ENCODE data around the gene OXCT2. TPM values are rescaled to one million over a fixed set of nuclear protein-coding genes. Genes with fewer than 3 reads are reported as not detected.

Gene OXCT2
- total and polyA plus RNA-seq, 9 of the 15 experiments (the other 6 are each of a cell fraction or from before 2014, with no cell fraction given) = 0.08 to 0.64 (median 0.22) TPM; not detected in 2

GRCh38 chr1:39753132-39754025 is 17.8 kb downstream of the OXCT2 start:
- BruUV-seq (replicated peaks) = TSS peak; percentile 41
- Histone ChIP-seq H3K9me3 (replicated peaks; ENCODE audit: control insufficient read depth, insufficient read depth, low read depth, low read length) (no peaks in the 10 kb centered on the region), H3K4me3 (no peak overlapping the region), H3K9me1 (ENCODE audit: control insufficient read depth, insufficient read depth, low read length) (no peaks in the 10 kb centered on the region), H3K9ac (ENCODE audit: insufficient read depth in 1 of 2, low read depth in 2 of 2, low read length in 2 of 2) (no peak overlapping the region; a peak in 1 of 4 replicates), H3K36me3 (ENCODE audit: control insufficient read depth, insufficient read depth, low read length) (peaks cover 95% of the 10 kb centered on the region), H3K4me2 (ENCODE audit: insufficient read depth, low read length) (no peak overlapping the region), H3K27ac (ENCODE audit: extremely low read depth, low read depth, low read length) (no peak overlapping the region), H4K20me1 (replicated peaks; ENCODE audit: control insufficient read depth, insufficient read depth, low read length) (no peaks in the 10 kb centered on the region), H3K79me2 (ENCODE audit: control insufficient read depth, insufficient read depth, low read length) (no peaks in the 10 kb centered on the region), H3K27me3 (ENCODE audit: control insufficient read depth in 2 of 2, insufficient read depth in 2 of 2, low read length in 2 of 2) (no peaks in the 10 kb centered on the region), H2AFZ (ENCODE audit: low read depth, low read length) (no peak overlapping the region), H3K4me1 (replicated peaks in 1 of 2; ENCODE audit: control insufficient read depth in 2 of 2, insufficient read depth in 2 of 2, low read length in 2 of 2) (peaks cover 3 to 4% of the 10 kb centered on the region in 2 experiments; a peak in 2 of 5 replicates)
- no peak for FAIRE-seq
- in situ Hi-C loops (cut with MboI) (no loop called here), intact Hi-C loops (cut with micrococcal nuclease) (no loop called here)
- no peak for DNase-seq (ENCODE audit: extremely low read depth in 1 of 4, low spot score in 3 of 4)
- 92% methylated on average over 16 of the region's 16 CpGs for whole genome bisulfite sequencing (ENCODE audit: insufficient coverage, low coverage, missing lambda C conversion rate)
- ChIA-PET POLR2A (interaction anchor here (1.3 to 1.7 kb wide), 3 partner anchors 14 to 24 kb away, joined by 4 to 5 read pairs (median 4); partner anchors contain the start of gene PPIE), CTCF (ENCODE audit: low intra/inter-chr PET ratio) (no interaction called here)
- no peak for ATAC-seq
- TF ChIP-seq ERF (CRISPR knock-in tag; IDR thresholded peaks at IDR 0.05) (no peak), HBP1 (CRISPR knock-in tag; IDR thresholded peaks at IDR 0.05) (no peak), CC2D1A (IDR thresholded peaks at IDR 0.05) (no peak), CBFB (CRISPR knock-in tag; IDR thresholded peaks at IDR 0.05) (no peak)

All from K562 (cell line).